H1 (cell line): Measurements from ENCODE around the gene BHMT.

ENCODE experiments used
- EP300 ChIP-seq, 2 experiments: IDR thresholded peaks; 1 replicate in 1 of 2; 2 replicates in 1 of 2; pipeline ENCODE4 v1.6.1; 2011 to 2012; ENCODE audit warnings: low read depth in 2 of 2, low read length in 2 of 2, mild to moderate bottlenecking in 2 of 2, borderline replicate concordance in 1 of 2, inconsistent platforms in 1 of 2, moderate library complexity in 1 of 2
- JUND ChIP-seq: IDR thresholded peaks from 2 replicates; pipeline ENCODE4 v1.6.1; 2011; ENCODE audit warnings: mild to moderate bottlenecking, improper control_type of control experiment, low read length
- KDM4A ChIP-seq: IDR thresholded peaks from one replicate; pipeline ENCODE4 v1.7.1; 2012; ENCODE audit warnings: low read depth, mild to moderate bottlenecking, moderate library complexity, low read length, inconsistent platforms; ENCODE audit not compliant: severe bottlenecking
- RBBP5 ChIP-seq: IDR thresholded peaks from 2 replicates; pipeline ENCODE4 v1.7.1; 2012; ENCODE audit warnings: low read depth, mild to moderate bottlenecking, inconsistent platforms, low read length, moderate library complexity, borderline replicate concordance
- RXRA ChIP-seq: IDR thresholded peaks from 2 replicates; pipeline ENCODE4 v1.6.1; 2011; ENCODE audit warnings: low read depth, mild to moderate bottlenecking, low read length, moderate library complexity; ENCODE audit not compliant: insufficient read depth
- SUZ12 ChIP-seq: fragments of 200-600 bp; sonication (generic); IDR thresholded peaks from 2 replicates; pipeline ENCODE4 v1.6.1; 2012; ENCODE audit warnings: mild to moderate bottlenecking, inconsistent platforms, low read length, moderate library complexity, mixed read lengths
- ZNF274 ChIP-seq: IDR thresholded peaks from 2 replicates; pipeline ENCODE4 v1.7.0; 2012; ENCODE audit warnings: low read length, borderline replicate concordance; ENCODE audit errors: extremely low read depth
- TF ChIP-seq, protein P1 (sequence below), 3 experiments: IDR thresholded peaks; 1 replicate in 2 of 3; 2 replicates in 1 of 3; pipeline versions ENCODE4 v1.5.1 to v1.6.1; 2011; ENCODE audit warnings: low read length in 3 of 3, mild to moderate bottlenecking in 3 of 3, inconsistent platforms in 2 of 3, low read depth in 1 of 3, moderate library complexity in 1 of 3; ENCODE audit not compliant: insufficient read depth in 1 of 3; ENCODE audit errors: control extremely low read depth in 1 of 3

DNA sequence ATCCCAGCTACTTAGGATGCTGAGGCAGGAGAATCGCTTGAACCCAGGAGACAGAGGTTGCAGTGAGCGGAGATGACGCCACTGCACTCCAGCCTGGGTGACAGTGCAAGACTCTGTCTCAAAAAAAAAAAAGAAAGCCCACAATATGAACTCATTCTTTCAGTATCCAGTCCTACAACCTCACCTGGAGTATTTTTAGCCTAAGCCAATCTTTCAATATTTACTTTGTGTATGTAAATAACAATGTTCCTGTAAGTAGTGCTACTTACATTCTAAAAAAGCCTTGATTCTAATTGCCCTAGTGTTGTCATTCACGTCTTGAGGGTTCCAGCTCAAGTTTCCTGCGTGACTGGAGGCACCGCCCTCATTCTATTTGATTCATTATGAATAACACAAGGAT, 62.0 kb downstream of the BHMT start:
- no peak for TF ChIP-seq ZNF274
- TF ChIP-seq RBBP5, result no peak
- TF ChIP-seq EP300 (IDR thresholded peaks at IDR 0.05; ENCODE audit: borderline replicate concordance in 1 of 2, low read depth in 2 of 2, low read length in 2 of 2), result no peak
- no peak for TF ChIP-seq SUZ12
- TF ChIP-seq, protein P1, sequence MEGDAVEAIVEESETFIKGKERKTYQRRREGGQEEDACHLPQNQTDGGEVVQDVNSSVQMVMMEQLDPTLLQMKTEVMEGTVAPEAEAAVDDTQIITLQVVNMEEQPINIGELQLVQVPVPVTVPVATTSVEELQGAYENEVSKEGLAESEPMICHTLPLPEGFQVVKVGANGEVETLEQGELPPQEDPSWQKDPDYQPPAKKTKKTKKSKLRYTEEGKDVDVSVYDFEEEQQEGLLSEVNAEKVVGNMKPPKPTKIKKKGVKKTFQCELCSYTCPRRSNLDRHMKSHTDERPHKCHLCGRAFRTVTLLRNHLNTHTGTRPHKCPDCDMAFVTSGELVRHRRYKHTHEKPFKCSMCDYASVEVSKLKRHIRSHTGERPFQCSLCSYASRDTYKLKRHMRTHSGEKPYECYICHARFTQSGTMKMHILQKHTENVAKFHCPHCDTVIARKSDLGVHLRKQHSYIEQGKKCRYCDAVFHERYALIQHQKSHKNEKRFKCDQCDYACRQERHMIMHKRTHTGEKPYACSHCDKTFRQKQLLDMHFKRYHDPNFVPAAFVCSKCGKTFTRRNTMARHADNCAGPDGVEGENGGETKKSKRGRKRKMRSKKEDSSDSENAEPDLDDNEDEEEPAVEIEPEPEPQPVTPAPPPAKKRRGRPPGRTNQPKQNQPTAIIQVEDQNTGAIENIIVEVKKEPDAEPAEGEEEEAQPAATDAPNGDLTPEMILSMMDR (IDR thresholded peaks at IDR 0.05; ENCODE audit: control extremely low read depth in 1 of 3, insufficient read depth in 1 of 3, low read depth in 1 of 3, low read length in 3 of 3), result no peak
- no peak for TF ChIP-seq RXRA
- no peak for TF ChIP-seq KDM4A
- no peak for TF ChIP-seq JUND
